ENCODE data around the gene CDH13.

Gene CDH13

DNA sequence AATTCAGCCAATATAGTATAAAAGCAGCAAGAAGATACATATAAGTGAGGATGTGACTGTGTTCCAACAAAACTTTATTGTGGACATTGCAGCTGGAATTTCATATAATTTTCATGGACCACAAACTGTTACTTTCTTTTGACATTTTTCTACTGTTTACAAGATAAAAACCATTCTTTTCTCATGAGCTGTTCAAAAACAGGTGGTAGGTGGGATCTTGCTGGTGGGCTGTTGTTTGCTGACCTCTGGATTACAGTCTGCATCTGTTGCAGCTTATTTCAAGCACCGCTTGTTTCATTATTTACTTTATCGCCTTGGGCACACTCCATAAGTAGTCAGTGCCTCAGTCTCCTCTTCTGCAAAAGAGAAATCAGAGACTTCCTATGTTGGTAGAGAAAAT is 99.5 kb downstream of the CDH13 start:
- Histone ChIP-seq H3K4ac (ENCODE audit: low read depth, low read length) (no peak overlapping the region), H2BK5ac (ENCODE audit: low read length) (no peak overlapping the region)

DNA sequence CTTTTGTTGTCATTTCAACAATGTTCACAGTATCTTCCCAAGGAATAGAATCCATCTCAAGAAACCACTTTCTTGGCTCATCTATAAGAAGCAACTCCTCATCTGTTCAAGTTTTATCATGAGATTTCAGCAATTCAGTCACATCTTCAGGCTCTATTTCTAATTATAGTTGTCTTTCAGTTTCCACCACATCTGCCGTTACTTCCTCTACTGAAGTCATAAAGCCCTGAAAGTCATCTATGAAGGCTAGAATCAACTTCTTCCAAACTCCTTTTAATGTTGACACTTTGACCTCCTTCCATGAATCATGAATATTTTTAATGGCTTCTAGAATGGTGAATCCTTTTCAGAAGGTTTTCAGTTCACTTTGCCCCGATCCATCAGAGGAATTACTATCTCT is 102.1 kb downstream of the CDH13 start:
- DNase-seq: no peak
- H2BK120ac ChIP-seq (ENCODE audit: low read depth, low read length): no peak overlapping the region
- H3K56ac ChIP-seq (ENCODE audit: low read length): no peak overlapping the region
- H3K23ac ChIP-seq (ENCODE audit: low read length): no peak overlapping the region
- no peak overlapping the region for H2AK5ac ChIP-seq (ENCODE audit: low read length)
- no peaks in the 10 kb centered on the region for H3K79me1 ChIP-seq (ENCODE audit: low read length)
- H3K18ac ChIP-seq (ENCODE audit: low read length): no peak overlapping the region
- WGBS (ENCODE audit: extremely low coverage, insufficient coverage, low lambda C conversion rate): no CpG with 5 or more reads among the region's 2 CpGs
- no peak overlapping the region for H3K9ac ChIP-seq (ENCODE audit: low read length)
- H3K36me3 ChIP-seq (ENCODE audit: control insufficient read depth, insufficient read depth, low read length): no peaks in the 10 kb centered on the region
- H2BK5ac ChIP-seq (ENCODE audit: low read length): no peak overlapping the region
- H3K4me3 ChIP-seq (ENCODE audit: low read length): no peak overlapping the region
- no peaks in the 10 kb centered on the region for H3K4me1 ChIP-seq (ENCODE audit: control insufficient read depth, low read depth, low read length)
- no peaks in the 10 kb centered on the region for H3K27me3 ChIP-seq (ENCODE audit: insufficient read depth, low read length, poor library complexity)
- H3K4me2 ChIP-seq (ENCODE audit: low read length): no peak overlapping the region
- H3K27ac ChIP-seq (ENCODE audit: low read depth, low read length): no peak overlapping the region
- H4K8ac ChIP-seq (ENCODE audit: low read depth, low read length): no peak overlapping the region
- H4K5ac ChIP-seq (ENCODE audit: low read length): no peak overlapping the region
- H3K79me2 ChIP-seq (ENCODE audit: control insufficient read depth, insufficient read depth, low read length): no peaks in the 10 kb centered on the region
- H2BK15ac ChIP-seq (replicated peaks; ENCODE audit: low read depth): no peak overlapping the region
- H3K4ac ChIP-seq (ENCODE audit: low read depth, low read length): no peak overlapping the region

More for the DNA sequence above, 99.5 kb downstream of the CDH13 start:
- Histone ChIP-seq H3K4me1 (ENCODE audit: control insufficient read depth, low read depth, low read length) (no peaks in the 10 kb centered on the region), H3K9ac (ENCODE audit: low read length) (no peak overlapping the region), H3K27me3 (ENCODE audit: insufficient read depth, low read length, poor library complexity) (no peaks in the 10 kb centered on the region), H4K8ac (ENCODE audit: low read depth, low read length) (no peak overlapping the region), H2BK120ac (ENCODE audit: low read depth, low read length) (no peak overlapping the region), H3K4me2 (ENCODE audit: low read length) (no peak overlapping the region), H2AK5ac (ENCODE audit: low read length) (no peak overlapping the region), H3K79me2 (ENCODE audit: control insufficient read depth, insufficient read depth, low read length) (no peaks in the 10 kb centered on the region), H3K36me3 (ENCODE audit: control insufficient read depth, insufficient read depth, low read length) (no peaks in the 10 kb centered on the region), H3K23ac (ENCODE audit: low read length) (no peak overlapping the region), H3K79me1 (ENCODE audit: low read length) (no peaks in the 10 kb centered on the region), H2BK15ac (replicated peaks; ENCODE audit: low read depth) (no peak overlapping the region), H3K18ac (ENCODE audit: low read length) (no peak overlapping the region), H3K27ac (ENCODE audit: low read depth, low read length) (no peak overlapping the region), H3K56ac (ENCODE audit: low read length) (no peak overlapping the region), H4K5ac (ENCODE audit: low read length) (no peak overlapping the region), H3K4me3 (ENCODE audit: low read length) (no peak overlapping the region)
- WGBS (ENCODE audit: extremely low coverage, insufficient coverage, low lambda C conversion rate): no CpG with 5 or more reads among the region's 2 CpGs
- no peak for DNase-seq

- H3K4me2 ChIP-seq (ENCODE audit: low read length): no peak overlapping the region
- H3K36me3 ChIP-seq (ENCODE audit: control insufficient read depth, insufficient read depth, low read length): no peaks in the 10 kb centered on the region
- WGBS (ENCODE audit: extremely low coverage, insufficient coverage, low lambda C conversion rate): no CpG with 5 or more reads among the region's 2 CpGs
- no peak overlapping the region for H3K56ac ChIP-seq (ENCODE audit: low read length)
- H3K23ac ChIP-seq (ENCODE audit: low read length): no peak overlapping the region
- H3K4me3 ChIP-seq (ENCODE audit: low read length): no peak overlapping the region
- H4K8ac ChIP-seq (ENCODE audit: low read depth, low read length): no peak overlapping the region
- no peak overlapping the region for H3K27ac ChIP-seq (ENCODE audit: low read depth, low read length)
- no peak overlapping the region for H2BK120ac ChIP-seq (ENCODE audit: low read depth, low read length)
- no peak overlapping the region for H2BK5ac ChIP-seq (ENCODE audit: low read length)
- no peak overlapping the region for H3K4ac ChIP-seq (ENCODE audit: low read depth, low read length)
- H3K9ac ChIP-seq (ENCODE audit: low read length): no peak overlapping the region
- no peak overlapping the region for H2BK15ac ChIP-seq (replicated peaks; ENCODE audit: low read depth)
- no peak for DNase-seq
- no peak overlapping the region for H4K5ac ChIP-seq (ENCODE audit: low read length)
- H2AK5ac ChIP-seq (ENCODE audit: low read length): no peak overlapping the region
- no peaks in the 10 kb centered on the region for H3K4me1 ChIP-seq (ENCODE audit: control insufficient read depth, low read depth, low read length)
- H3K79me1 ChIP-seq (ENCODE audit: low read length): no peaks in the 10 kb centered on the region
- H3K27me3 ChIP-seq (ENCODE audit: insufficient read depth, low read length, poor library complexity): no peaks in the 10 kb centered on the region
- H3K79me2 ChIP-seq (ENCODE audit: control insufficient read depth, insufficient read depth, low read length): no peaks in the 10 kb centered on the region
- H3K18ac ChIP-seq (ENCODE audit: low read length): no peak overlapping the region
These were observed 104.1 kb downstream of the CDH13 start for GRCh38 chr16:82730901-82731300.

GRCh38 chr16:82732461-82732860 is 105.7 kb downstream of the CDH13 start:
- Histone ChIP-seq H3K79me2 (ENCODE audit: control insufficient read depth, insufficient read depth, low read length) (no peaks in the 10 kb centered on the region), H3K18ac (ENCODE audit: low read length) (no peak overlapping the region), H2BK15ac (replicated peaks; ENCODE audit: low read depth) (no peak overlapping the region), H3K4me2 (ENCODE audit: low read length) (no peak overlapping the region), H3K36me3 (ENCODE audit: control insufficient read depth, insufficient read depth, low read length) (no peaks in the 10 kb centered on the region), H3K4ac (ENCODE audit: low read depth, low read length) (no peak overlapping the region), H3K27me3 (ENCODE audit: insufficient read depth, low read length, poor library complexity) (no peaks in the 10 kb centered on the region), H3K27ac (ENCODE audit: low read depth, low read length) (no peak overlapping the region), H4K8ac (ENCODE audit: low read depth, low read length) (no peak overlapping the region), H3K9ac (ENCODE audit: low read length) (no peak overlapping the region), H3K23ac (ENCODE audit: low read length) (no peak overlapping the region), H3K79me1 (ENCODE audit: low read length) (no peaks in the 10 kb centered on the region), H2AK5ac (ENCODE audit: low read length) (no peak overlapping the region), H2BK5ac (ENCODE audit: low read length) (no peak overlapping the region), H3K4me3 (ENCODE audit: low read length) (no peak overlapping the region), H3K56ac (ENCODE audit: low read length) (no peak overlapping the region), H2BK120ac (ENCODE audit: low read depth, low read length) (no peak overlapping the region), H4K5ac (ENCODE audit: low read length) (no peak overlapping the region), H3K4me1 (ENCODE audit: control insufficient read depth, low read depth, low read length) (no peaks in the 10 kb centered on the region)
- WGBS (ENCODE audit: extremely low coverage, insufficient coverage, low lambda C conversion rate): no CpG with 5 or more reads among the region's 3 CpGs
- DNase-seq: no peak

DNA sequence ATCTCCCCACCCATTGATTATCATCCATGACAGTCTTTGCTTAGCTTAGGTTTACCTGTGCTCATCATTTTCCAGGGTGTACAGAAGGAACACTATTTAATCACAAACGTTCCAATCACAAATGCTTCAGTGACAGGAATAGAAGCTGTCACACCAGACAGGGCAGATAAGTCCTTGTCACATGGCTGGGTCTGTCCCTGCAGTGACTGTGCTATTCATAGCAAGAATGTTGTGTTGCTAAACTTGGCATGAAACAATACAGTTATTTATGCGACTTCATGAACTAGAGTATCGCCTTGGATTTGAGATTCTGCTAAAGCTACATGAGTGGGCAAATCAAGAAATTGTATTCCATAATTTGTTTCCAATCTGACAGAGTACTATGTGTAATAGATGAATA is 108.4 kb downstream of the CDH13 start:
- H3K9ac ChIP-seq (ENCODE audit: low read length): no peak overlapping the region
- no peak overlapping the region for H3K4me2 ChIP-seq (ENCODE audit: low read length)
- H3K4me1 ChIP-seq (ENCODE audit: control insufficient read depth, low read depth, low read length): no peaks in the 10 kb centered on the region
- H3K18ac ChIP-seq (ENCODE audit: low read length): no peak overlapping the region
- no peak overlapping the region for H3K27ac ChIP-seq (ENCODE audit: low read depth, low read length)
- no peak overlapping the region for H3K4ac ChIP-seq (ENCODE audit: low read depth, low read length)
- H3K56ac ChIP-seq (ENCODE audit: low read length): no peak overlapping the region
- no peak overlapping the region for H2BK5ac ChIP-seq (ENCODE audit: low read length)
- no peaks in the 10 kb centered on the region for H3K36me3 ChIP-seq (ENCODE audit: control insufficient read depth, insufficient read depth, low read length)
- H2BK120ac ChIP-seq (ENCODE audit: low read depth, low read length): no peak overlapping the region
- H2AK5ac ChIP-seq (ENCODE audit: low read length): no peak overlapping the region
- no peaks in the 10 kb centered on the region for H3K27me3 ChIP-seq (ENCODE audit: insufficient read depth, low read length, poor library complexity)
- no peak overlapping the region for H3K4me3 ChIP-seq (ENCODE audit: low read length)
- no peaks in the 10 kb centered on the region for H3K79me1 ChIP-seq (ENCODE audit: low read length)
- DNase-seq: no peak
- no peaks in the 10 kb centered on the region for H3K79me2 ChIP-seq (ENCODE audit: control insufficient read depth, insufficient read depth, low read length)
- H3K23ac ChIP-seq (ENCODE audit: low read length): no peak overlapping the region
- WGBS (ENCODE audit: extremely low coverage, insufficient coverage, low lambda C conversion rate): no CpG with 5 or more reads among the region's 3 CpGs
- no peak overlapping the region for H2BK15ac ChIP-seq (replicated peaks; ENCODE audit: low read depth)
- H4K8ac ChIP-seq (ENCODE audit: low read depth, low read length): no peak overlapping the region
- no peak overlapping the region for H4K5ac ChIP-seq (ENCODE audit: low read length)

GRCh38 chr16:82735673-82736091 is 108.9 kb downstream of the CDH13 start:
- H3K4me1 ChIP-seq (ENCODE audit: control insufficient read depth, low read depth, low read length): no peaks in the 10 kb centered on the region

More at GRCh38 chr16:82735673-82736091, 108.9 kb downstream of the CDH13 start:
- H3K27ac ChIP-seq (ENCODE audit: low read depth, low read length): no peak overlapping the region
- no peak overlapping the region for H2AK5ac ChIP-seq (ENCODE audit: low read length)
- no peak overlapping the region for H3K23ac ChIP-seq (ENCODE audit: low read length)
- no peak overlapping the region for H3K56ac ChIP-seq (ENCODE audit: low read length)
- H2BK15ac ChIP-seq (replicated peaks; ENCODE audit: low read depth): no peak overlapping the region
- H2BK5ac ChIP-seq (ENCODE audit: low read length): no peak overlapping the region
- no peaks in the 10 kb centered on the region for H3K36me3 ChIP-seq (ENCODE audit: control insufficient read depth, insufficient read depth, low read length)
- no peaks in the 10 kb centered on the region for H3K27me3 ChIP-seq (ENCODE audit: insufficient read depth, low read length, poor library complexity)
- H4K5ac ChIP-seq (ENCODE audit: low read length): no peak overlapping the region
- no peak overlapping the region for H3K4ac ChIP-seq (ENCODE audit: low read depth, low read length)
- no peaks in the 10 kb centered on the region for H3K79me2 ChIP-seq (ENCODE audit: control insufficient read depth, insufficient read depth, low read length)
- no peak overlapping the region for H4K8ac ChIP-seq (ENCODE audit: low read depth, low read length)
- H3K9ac ChIP-seq (ENCODE audit: low read length): no peak overlapping the region
- H3K18ac ChIP-seq (ENCODE audit: low read length): no peak overlapping the region
- no peak overlapping the region for H2BK120ac ChIP-seq (ENCODE audit: low read depth, low read length)
- H3K4me3 ChIP-seq (ENCODE audit: low read length): no peak overlapping the region
- DNase-seq: no peak
- no peaks in the 10 kb centered on the region for H3K79me1 ChIP-seq (ENCODE audit: low read length)
- no peak overlapping the region for H3K4me2 ChIP-seq (ENCODE audit: low read length)
- WGBS (ENCODE audit: extremely low coverage, insufficient coverage, low lambda C conversion rate): no CpG with 5 or more reads among the region's 5 CpGs

All from mesendoderm (in vitro differentiated cells).